Inflammatory macrophage treated with lipopolysaccharide for 1 hour (primary cell): ENCODE data around the gene FAM149A.

Experiments
- DNase-seq, 2 donors: peaks; one replicate each; pipeline ENCODE4 v3.0.0-alpha.2; 2020 to 2022

FAM149A gene

GRCh38 chr4:186161138-186161537 is 56.6 kb downstream of the FAM149A start:
- DNase-seq: no peak

GRCh38 chr4:186166852-186167512 is 62.5 kb downstream of the FAM149A start:
- DNase-seq: no peak

- no peak for DNase-seq
Measured at GRCh38 chr4:186167605-186168004, 63.1 kb downstream of the FAM149A start.

GRCh38 chr4:186168750-186169149 is 64.2 kb downstream of the FAM149A start:
- DNase-seq: no peak

GRCh38 chr4:186169333-186169944 is 64.9 kb downstream of the FAM149A start:
- no peak for DNase-seq

- DNase-seq: no peak
Measured at GRCh38 chr4:186169945-186170802, 65.7 kb downstream of the FAM149A start.

- DNase-seq: no peak
Measured at GRCh38 chr4:186170966-186171365, 66.5 kb downstream of the FAM149A start.

- no peak for DNase-seq
Measured at GRCh38 chr4:186172546-186172945, 68.0 kb downstream of the FAM149A start.

- no peak for DNase-seq
Measured at GRCh38 chr4:186188107-186188506, 83.6 kb downstream of the FAM149A start.

- DNase-seq: no peak
Measured at GRCh38 chr4:186189656-186190055, 85.2 kb downstream of the FAM149A start.

GRCh38 chr4:186190581-186191199 is 86.2 kb downstream of the FAM149A start:
- DNase-seq: peak; percentile 3 to 12

- peak; percentile 84 to 90 for DNase-seq
Measured at GRCh38 chr4:186191200-186192065, 86.9 kb downstream of the FAM149A start, which contains the start of gene CYP4V2. CYP4V2 (plus strand) TSS chr4:186191567; CDS start chr4:186191824, 257 bp downstream.

- DNase-seq: peak; percentile 41 to 47
Measured at GRCh38 chr4:186192066-186192612, 87.6 kb downstream of the FAM149A start.

- no peak for DNase-seq
Measured at GRCh38 chr4:186193851-186194250, 89.3 kb downstream of the FAM149A start.

GRCh38 chr4:186196063-186196462 is 91.6 kb downstream of the FAM149A start:
- DNase-seq: no peak

- no peak for DNase-seq
Measured at GRCh38 chr4:186200516-186200915, 96.0 kb downstream of the FAM149A start.

GRCh38 chr4:186201010-186201409 is 96.5 kb downstream of the FAM149A start:
- DNase-seq: no peak

GRCh38 chr4:186201535-186202230 is 97.2 kb downstream of the FAM149A start:
- DNase-seq: peak; percentile 22 to 30

GRCh38 chr4:186202490-186203140 is 98.1 kb downstream of the FAM149A start:
- DNase-seq: no peak

GRCh38 chr4:186203406-186203805 is 98.9 kb downstream of the FAM149A start:
- DNase-seq: no peak
